CD14-positive monocyte (primary cell): ENCODE results near the gene PLS1. TPM values are rescaled to one million over a fixed set of nuclear protein-coding genes. Genes with fewer than 3 reads are reported as not detected.
A peak's percentile ranks its signal among the peaks of the same experiment; 100 is the strongest.

Experiments
- DNase-seq, 3 donors: peaks; one replicate each; pipeline ENCODE4 v3.0.0-alpha.2; 2011 to 2022
- H2AFZ ChIP-seq: 2 replicates; pipeline ENCODE4 v1.6.0; 2012; ENCODE audit warnings: mild to moderate bottlenecking, low read depth, low read length, inconsistent platforms; ENCODE audit not compliant: insufficient read depth, poor library complexity, severe bottlenecking
- H3K27ac ChIP-seq, 2 donors: 1 replicate in 1 of 2; 2 replicates in 1 of 2; pipeline ENCODE4 v1.5.1; 2012 to 2013; ENCODE audit warnings: low read length in 2 of 2, control low read depth in 1 of 2, inconsistent platforms in 1 of 2, low read depth in 1 of 2, mild to moderate bottlenecking in 1 of 2
- H3K27me3 ChIP-seq, 2 donors: one replicate each; pipeline versions ENCODE4 v1.6.0 to v1.6.1; 2011 to 2013; ENCODE audit warnings: low read length in 2 of 2; ENCODE audit not compliant: control insufficient read depth in 2 of 2, insufficient read depth in 2 of 2
- H3K36me3 ChIP-seq, 2 donors: replicated peaks in 1 of 2; 1 replicate in 1 of 2; 2 replicates in 1 of 2; pipeline versions ENCODE4 v1.5.1 to v1.6.1; 2012 to 2013; ENCODE audit warnings: low read length in 2 of 2, control low read depth in 1 of 2, inconsistent platforms in 1 of 2, mild to moderate bottlenecking in 1 of 2; ENCODE audit not compliant: insufficient read depth in 2 of 2, control insufficient read depth in 1 of 2
- H3K4me1 ChIP-seq, 2 donors: 1 replicate in 1 of 2; 2 replicates in 1 of 2; pipeline versions ENCODE4 v1.5.1 to v1.6.1; 2012 to 2013; ENCODE audit warnings: low read length in 2 of 2, control low read depth in 1 of 2, inconsistent platforms in 1 of 2, mild to moderate bottlenecking in 1 of 2, moderate library complexity in 1 of 2; ENCODE audit not compliant: insufficient read depth in 2 of 2, control insufficient read depth in 1 of 2
- H3K4me2 ChIP-seq: replicated peaks from 2 replicates; pipeline ENCODE3; 2012; ENCODE audit warnings: low read length, moderate library complexity, mild to moderate bottlenecking; ENCODE audit not compliant: poor library complexity, severe bottlenecking; ENCODE audit errors: extremely low read depth
- H3K4me3 ChIP-seq, 3 experiments: fragments of 200-600 bp in 1 of 3; sonication (generic) in 1 of 3; replicated peaks in 1 of 3; 1 replicate in 2 of 3; 2 replicates in 1 of 3; pipeline ENCODE4 v1.5.1; 2011 to 2013; ENCODE audit warnings: low read length in 3 of 3, mild to moderate bottlenecking in 3 of 3, control low read depth in 2 of 3, low read depth in 2 of 3, inconsistent platforms in 1 of 3, moderate library complexity in 1 of 3
- H3K79me2 ChIP-seq: 2 replicates; pipeline ENCODE4 v1.6.0; 2012; ENCODE audit warnings: mild to moderate bottlenecking, control low read depth, inconsistent platforms, low read length, moderate library complexity; ENCODE audit not compliant: insufficient read depth
- H3K9ac ChIP-seq: 2 replicates; pipeline ENCODE4 v1.6.0; 2017; ENCODE audit warnings: low read length, mild to moderate bottlenecking; ENCODE audit not compliant: insufficient read depth, poor library complexity, severe bottlenecking
- H3K9me3 ChIP-seq, 2 donors: replicated peaks in 1 of 2; 1 replicate in 1 of 2; 2 replicates in 1 of 2; pipeline versions ENCODE4 v1.5.1 to v1.6.1; 2012 to 2013; ENCODE audit warnings: low read length in 2 of 2, control low read depth in 1 of 2; ENCODE audit not compliant: control insufficient read depth in 1 of 2, insufficient read depth in 1 of 2
- H4K20me1 ChIP-seq: 2 replicates; pipeline ENCODE4 v1.6.0; 2012; ENCODE audit warnings: mild to moderate bottlenecking, low read length, control low read depth, moderate library complexity; ENCODE audit not compliant: insufficient read depth
- H3K27ac Mint-ChIP-seq, 7 donors: one replicate each; pipeline ENCODE4 v1.8.0; 2020; ENCODE audit warnings: mild to moderate bottlenecking in 7 of 7, mixed read lengths in 7 of 7, moderate library complexity in 6 of 7, inconsistent platforms in 2 of 7
- H3K27me3 Mint-ChIP-seq, 3 donors: one replicate each; pipeline ENCODE4 v1.8.0; 2021 to 2022; ENCODE audit warnings: low read depth in 3 of 3, mild to moderate bottlenecking in 3 of 3, mixed read lengths in 3 of 3, moderate library complexity in 3 of 3, inconsistent platforms in 1 of 3
- H3K36me3 Mint-ChIP-seq, 2 donors: one replicate each; pipeline ENCODE4 v1.8.0; 2020; ENCODE audit warnings: mixed read lengths in 2 of 2, inconsistent platforms in 1 of 2, mild to moderate bottlenecking in 1 of 2
- H3K4me1 Mint-ChIP-seq: one replicate; pipeline ENCODE4 v1.8.0; 2020; ENCODE audit warnings: mild to moderate bottlenecking, mixed read lengths
- H3K4me3 Mint-ChIP-seq, 2 donors: one replicate each; pipeline ENCODE4 v1.8.0; 2020; ENCODE audit warnings: mild to moderate bottlenecking in 2 of 2, mixed read lengths in 2 of 2, moderate library complexity in 1 of 2
- H3K9me3 Mint-ChIP-seq, 7 donors: one replicate each; pipeline ENCODE4 v1.8.0; 2020 to 2022; ENCODE audit warnings: mixed read lengths in 7 of 7, mild to moderate bottlenecking in 6 of 7, moderate library complexity in 6 of 7, inconsistent platforms in 2 of 7
- CTCF ChIP-seq: fragments of 200-600 bp; IDR thresholded peaks from one replicate; pipeline ENCODE4 v1.8.0; 2022; ENCODE audit warnings: antibody characterized with exemption, mild to moderate bottlenecking
- WGBS: methylation state at CpG from one replicate; pipeline ENCODE4 v1.1.5; 2013; ENCODE audit warnings: missing lambda C conversion rate; ENCODE audit not compliant: insufficient coverage; 5-methylcytosine and 5-hydroxymethylcytosine counted together
- intact Hi-C, 2 donors: fragments of 100-400 bp; cut with micrococcal nuclease; formaldehyde crosslinking; loops; one replicate each; pipeline versions ENCODE4 v1.15.0 to v1.15.1; 2023
- polyA plus RNA-seq, 3 donors: library from polyadenylated mRNA; depleted of rRNA in 1 of 3; unstranded in 2 of 3; stranded (reverse) in 1 of 3; fragments of 300-500 nt in 2 of 3; fragments of >200 nt in 1 of 3; fragmentation: Illumina TruSeq in 2 of 3; gene quantifications; 1 replicate in 2 of 3; 2 replicates in 1 of 3; pipeline ENCODE4 v1.2.3, GENCODE V29; 2012 to 2021

The PLS1 gene
- polyA plus RNA-seq, 3 donors, result 0.09 to 0.17 TPM; not detected in 1

- H4K20me1 ChIP-seq, result no peaks in the 10 kb centered on the region
- Mint-ChIP-seq H3K27me3 (no peaks in the 10 kb centered on the region), H3K4me1 (peaks cover 9% of the 10 kb centered on the region), H3K9me3 (no peaks in the 10 kb centered on the region), H3K27ac (peak overlapping the region in 3 of 7 donors; percentile 5 to 44 (median 43)), H3K36me3 (no peaks in the 10 kb centered on the region), H3K4me3 (no peak overlapping the region)
- no peak overlapping the region for H2AFZ ChIP-seq
- H3K36me3 ChIP-seq, result no peaks in the 10 kb centered on the region
- no peaks in the 10 kb centered on the region for H3K9me3 ChIP-seq
- peak; percentile 12 to 26 (median 24) for DNase-seq
- H3K4me3 ChIP-seq, result no peak overlapping the region
- no peak overlapping the region for H3K4me2 ChIP-seq
- no peak overlapping the region for H3K9ac ChIP-seq
- H3K27me3 ChIP-seq, result no peaks in the 10 kb centered on the region
- H3K4me1 ChIP-seq, result peaks cover 4 to 7% of the 10 kb centered on the region in 2 donors
- H3K27ac ChIP-seq, result no peak overlapping the region
- H3K79me2 ChIP-seq, result no peaks in the 10 kb centered on the region
- intact Hi-C loops, result no loop called here
- no peak for TF ChIP-seq CTCF
These were observed 60.4 kb downstream of the PLS1 start for GRCh38 chr3:142656575-142656974.

- peak overlapping the region; percentile 24 for H2AFZ ChIP-seq
- H3K4me3 ChIP-seq, result no peak overlapping the region
- H3K27me3 ChIP-seq, result no peaks in the 10 kb centered on the region
- no peaks in the 10 kb centered on the region for H3K9me3 ChIP-seq
- no peak overlapping the region for H3K9ac ChIP-seq
- no peaks in the 10 kb centered on the region for H3K79me2 ChIP-seq
- DNase-seq, result no peak
- H3K27ac Mint-ChIP-seq, result peak overlapping the region in 1 of 7 donors; percentile 26
- peaks cover 9% of the 10 kb centered on the region for H3K4me1 Mint-ChIP-seq
- no peaks in the 10 kb centered on the region for H4K20me1 ChIP-seq
- no peak overlapping the region for H3K4me3 Mint-ChIP-seq
- H3K4me2 ChIP-seq, result no peak overlapping the region
- no peaks in the 10 kb centered on the region for H3K9me3 Mint-ChIP-seq
- H3K36me3 ChIP-seq, result no peaks in the 10 kb centered on the region
- H3K36me3 Mint-ChIP-seq, result no peaks in the 10 kb centered on the region
- no peak overlapping the region for H3K27ac ChIP-seq
- no peaks in the 10 kb centered on the region for H3K27me3 Mint-ChIP-seq
- TF ChIP-seq CTCF, result no peak
- H3K4me1 ChIP-seq, result peaks cover 4 to 7% of the 10 kb centered on the region in 2 donors
- intact Hi-C loops, result no loop called here
- 95% methylated on average over 3 of the region's 4 CpGs for WGBS
These were observed 60.8 kb downstream of the PLS1 start for GRCh38 chr3:142657033-142657432.
